SH-SY5Y (cell line): Measurements from ENCODE around the gene COL9A2.

Experiments
- GATA2 ChIP-seq: IDR thresholded peaks from 2 replicates; pipeline ENCODE4 v1.6.1; 2011; ENCODE audit warnings: mild to moderate bottlenecking, low read depth, low read length
- GATA3 ChIP-seq: IDR thresholded peaks from 2 replicates; pipeline ENCODE4 v1.6.1; 2011; ENCODE audit warnings: low read depth, mild to moderate bottlenecking, low read length, moderate library complexity

- no peak for TF ChIP-seq GATA3
- no peak for TF ChIP-seq GATA2
These were observed 42.8 kb downstream of the COL9A2 start for GRCh38 chr1:40274331-40274730.
